LNCAP (cell line): ENCODE results near the gene F13A1.

Experiments
- TF ChIP-seq, protein P1 (sequence below): fragments of 450-650 bp; IDR thresholded peaks from 2 replicates; pipeline ENCODE4 v1.5.1; 2017; ENCODE audit warnings: mild to moderate bottlenecking

Gene F13A1

DNA sequence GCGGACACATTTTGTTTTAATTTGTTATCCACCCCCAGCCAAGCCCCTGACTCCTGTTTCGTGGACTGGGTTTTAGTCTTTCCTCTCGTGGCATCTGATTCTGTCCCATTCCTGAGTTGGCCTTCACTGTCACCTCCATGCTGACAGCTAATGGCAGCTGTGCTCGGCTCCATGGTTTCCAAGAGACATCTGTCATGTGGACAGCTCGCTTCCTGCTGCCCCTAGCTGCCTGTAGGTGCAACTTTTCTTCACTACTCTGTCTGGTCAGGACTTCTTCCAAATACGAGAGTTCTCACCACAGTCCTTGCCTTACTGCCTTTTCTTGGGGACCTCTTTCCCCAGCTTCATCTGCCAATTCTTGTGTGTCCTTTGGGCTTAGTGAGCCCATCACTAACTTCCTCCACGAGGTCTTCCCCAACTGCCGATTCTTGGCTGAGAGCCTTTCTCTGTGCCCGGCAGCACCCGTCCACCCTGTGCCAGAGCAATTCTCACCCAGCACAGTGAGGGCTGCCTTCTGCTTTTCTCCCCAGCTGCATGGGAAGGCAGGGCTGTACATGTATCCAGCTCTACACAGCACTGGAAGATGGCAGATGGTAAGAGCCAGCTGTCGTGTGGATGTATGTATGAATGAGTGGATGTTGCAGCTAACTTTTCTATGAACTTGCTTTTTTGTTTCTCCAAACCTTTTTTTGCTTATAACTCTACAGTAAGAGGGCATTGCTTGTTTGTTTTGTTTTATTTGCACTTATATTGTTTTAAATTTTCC is 140.4 kb downstream of the F13A1 start:
- TF ChIP-seq, protein P1, sequence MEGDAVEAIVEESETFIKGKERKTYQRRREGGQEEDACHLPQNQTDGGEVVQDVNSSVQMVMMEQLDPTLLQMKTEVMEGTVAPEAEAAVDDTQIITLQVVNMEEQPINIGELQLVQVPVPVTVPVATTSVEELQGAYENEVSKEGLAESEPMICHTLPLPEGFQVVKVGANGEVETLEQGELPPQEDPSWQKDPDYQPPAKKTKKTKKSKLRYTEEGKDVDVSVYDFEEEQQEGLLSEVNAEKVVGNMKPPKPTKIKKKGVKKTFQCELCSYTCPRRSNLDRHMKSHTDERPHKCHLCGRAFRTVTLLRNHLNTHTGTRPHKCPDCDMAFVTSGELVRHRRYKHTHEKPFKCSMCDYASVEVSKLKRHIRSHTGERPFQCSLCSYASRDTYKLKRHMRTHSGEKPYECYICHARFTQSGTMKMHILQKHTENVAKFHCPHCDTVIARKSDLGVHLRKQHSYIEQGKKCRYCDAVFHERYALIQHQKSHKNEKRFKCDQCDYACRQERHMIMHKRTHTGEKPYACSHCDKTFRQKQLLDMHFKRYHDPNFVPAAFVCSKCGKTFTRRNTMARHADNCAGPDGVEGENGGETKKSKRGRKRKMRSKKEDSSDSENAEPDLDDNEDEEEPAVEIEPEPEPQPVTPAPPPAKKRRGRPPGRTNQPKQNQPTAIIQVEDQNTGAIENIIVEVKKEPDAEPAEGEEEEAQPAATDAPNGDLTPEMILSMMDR = no peak

DNA sequence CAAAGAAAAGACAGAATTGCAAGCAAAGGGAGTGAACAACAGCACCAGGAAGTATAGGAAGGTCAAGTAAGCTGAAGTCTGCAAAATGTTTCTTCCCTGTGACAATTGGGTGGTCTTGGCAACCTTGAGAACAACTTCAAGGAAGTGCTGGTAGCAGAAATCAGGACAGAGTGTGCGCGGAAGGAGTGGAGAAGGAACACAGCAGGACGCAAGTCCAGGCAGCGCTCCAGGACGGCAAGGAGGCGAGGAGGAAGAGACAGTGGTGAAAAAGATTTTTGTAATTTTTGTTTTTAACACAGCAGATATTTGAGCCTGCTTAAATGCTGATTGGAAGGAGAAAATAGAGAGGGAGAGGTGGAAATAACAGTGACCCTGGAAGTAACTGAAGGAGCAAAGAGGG is 141.7 kb downstream of the F13A1 start:
- TF ChIP-seq, protein P1 = no peak

DNA sequence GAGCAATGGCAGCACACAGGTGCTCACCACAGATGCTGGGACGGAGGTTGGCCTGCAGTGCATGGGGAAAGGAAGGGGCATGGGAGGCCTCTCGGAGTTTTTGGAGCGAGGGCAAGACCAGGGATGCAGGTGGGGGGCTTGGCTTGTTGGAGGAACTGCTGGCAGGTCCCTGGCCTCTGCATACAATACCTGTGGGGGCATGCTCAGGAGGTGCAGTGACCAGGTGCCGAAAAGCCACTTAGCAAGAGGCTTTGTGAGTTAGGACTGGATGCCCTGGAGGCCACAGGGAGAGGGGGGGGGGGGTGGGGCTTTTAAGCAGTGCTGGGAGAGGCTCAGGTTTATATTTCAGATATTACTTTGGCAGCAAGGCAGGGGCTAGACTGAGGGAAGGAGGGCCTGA is 142.7 kb downstream of the F13A1 start:
- TF ChIP-seq, protein P1 = no peak

DNA sequence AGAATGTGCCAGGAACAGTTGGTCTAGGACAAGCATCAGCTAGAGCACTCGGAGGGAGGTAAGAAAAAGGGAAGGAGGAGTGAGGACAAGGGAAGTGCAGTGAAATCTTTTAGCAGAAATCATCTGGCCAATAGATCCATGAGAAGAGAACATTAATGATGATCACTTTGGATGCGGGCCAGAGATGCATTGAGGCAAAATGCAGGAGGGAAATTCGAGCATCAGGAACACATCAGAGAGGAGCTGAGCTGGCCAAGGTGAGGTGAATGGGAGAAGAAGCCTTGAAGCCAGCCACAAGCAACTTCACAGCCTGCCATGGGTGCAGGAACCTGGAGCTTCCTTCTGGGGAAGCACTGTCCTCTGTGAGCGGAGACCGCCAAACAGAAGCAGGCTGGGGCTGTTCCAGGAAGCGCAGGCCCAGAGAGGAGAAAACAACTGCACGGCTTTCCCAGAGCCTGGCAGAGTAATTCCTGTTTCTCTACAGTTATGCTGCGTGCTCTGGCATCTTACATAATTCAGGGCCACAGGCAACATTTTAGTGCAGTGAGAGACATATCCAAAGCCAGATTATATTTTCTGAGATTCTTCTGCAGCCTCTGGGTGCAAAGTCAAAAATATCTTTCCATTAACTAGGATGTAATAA is 143.8 kb downstream of the F13A1 start:
- TF ChIP-seq, protein P1 = no peak

DNA sequence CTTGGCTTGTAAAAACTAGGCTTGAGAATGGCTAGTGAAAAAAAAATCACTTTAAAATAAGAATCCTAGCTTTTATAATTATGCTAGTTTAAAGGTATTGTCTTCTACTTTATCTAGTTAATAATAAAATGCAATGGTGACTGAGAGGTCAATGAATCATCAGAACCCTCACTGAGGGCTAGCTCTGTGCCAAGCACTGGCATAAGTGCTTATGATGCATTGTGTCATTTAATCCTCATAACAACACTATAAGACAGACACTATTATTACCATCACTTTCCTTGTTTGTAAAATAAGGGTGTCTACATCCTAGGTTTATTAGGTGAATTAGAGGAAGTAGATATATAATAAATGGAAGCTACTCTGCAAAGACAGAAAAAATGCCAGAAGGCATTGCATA is 144.3 kb downstream of the F13A1 start:
- TF ChIP-seq, protein P1 = no peak

DNA sequence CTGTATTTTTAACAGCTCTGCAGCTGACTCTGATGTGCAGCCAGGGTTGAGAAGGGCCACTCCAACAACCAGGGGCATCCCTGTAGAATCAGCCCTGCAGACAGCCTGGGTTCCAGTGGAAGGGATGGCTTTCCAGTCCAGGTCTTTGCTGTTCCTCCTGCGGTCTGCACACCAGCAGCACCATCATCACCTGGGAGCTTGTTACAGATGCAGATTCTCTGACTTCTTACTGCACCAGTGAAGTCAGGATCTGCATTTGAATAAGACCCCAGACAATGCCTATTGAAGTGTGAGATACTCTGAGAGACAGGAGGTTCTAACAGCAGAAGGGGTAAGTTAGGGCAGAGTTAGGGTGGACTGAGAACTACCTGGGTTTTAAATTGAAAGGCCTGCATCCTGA is 151.3 kb downstream of the F13A1 start:
- TF ChIP-seq, protein P1 = no peak

DNA sequence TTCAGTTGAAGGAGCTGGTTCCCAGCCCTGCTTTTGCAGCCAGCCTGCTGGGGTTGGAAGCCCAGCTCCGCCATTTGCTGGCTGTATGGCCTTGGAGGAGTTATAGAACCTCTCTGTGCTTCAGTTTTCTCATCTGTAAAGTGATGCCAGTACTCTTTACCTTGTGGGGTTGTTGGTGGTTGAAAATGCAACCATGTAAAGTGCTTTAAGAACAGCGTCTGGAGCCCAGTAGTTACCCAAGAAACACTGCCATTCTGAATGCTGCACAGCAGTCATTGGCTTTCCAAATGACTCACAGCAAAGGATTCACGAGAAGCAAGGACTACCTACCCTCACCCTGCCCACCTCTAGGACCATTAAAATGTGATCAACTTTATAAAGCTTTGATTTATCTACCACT is 154.4 kb downstream of the F13A1 start:
- TF ChIP-seq, protein P1 = no peak
